ENCODE results near the gene CYP2W1.

DNA sequence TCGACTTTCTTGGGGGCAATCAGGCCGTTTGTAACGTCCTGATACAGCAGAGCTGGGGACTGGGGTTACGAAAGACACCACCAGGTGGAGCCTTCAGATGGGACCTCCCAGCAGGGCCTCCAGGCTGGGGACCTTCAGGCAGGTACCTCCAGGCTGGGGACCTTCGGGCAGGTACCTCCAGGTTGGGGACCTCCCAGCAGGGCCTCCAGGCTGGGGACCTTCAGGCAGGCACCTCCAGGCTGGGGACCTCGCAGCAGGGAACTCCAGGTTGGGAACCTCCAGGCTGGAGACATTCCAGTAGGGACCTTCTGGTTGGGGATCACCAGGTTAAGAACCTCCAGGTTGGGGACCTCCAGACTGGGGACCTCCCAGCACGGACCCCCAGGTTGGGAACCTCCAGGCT lies 37.9 kb downstream of the CYP2W1 start:
- TF ChIP-seq, protein P1, sequence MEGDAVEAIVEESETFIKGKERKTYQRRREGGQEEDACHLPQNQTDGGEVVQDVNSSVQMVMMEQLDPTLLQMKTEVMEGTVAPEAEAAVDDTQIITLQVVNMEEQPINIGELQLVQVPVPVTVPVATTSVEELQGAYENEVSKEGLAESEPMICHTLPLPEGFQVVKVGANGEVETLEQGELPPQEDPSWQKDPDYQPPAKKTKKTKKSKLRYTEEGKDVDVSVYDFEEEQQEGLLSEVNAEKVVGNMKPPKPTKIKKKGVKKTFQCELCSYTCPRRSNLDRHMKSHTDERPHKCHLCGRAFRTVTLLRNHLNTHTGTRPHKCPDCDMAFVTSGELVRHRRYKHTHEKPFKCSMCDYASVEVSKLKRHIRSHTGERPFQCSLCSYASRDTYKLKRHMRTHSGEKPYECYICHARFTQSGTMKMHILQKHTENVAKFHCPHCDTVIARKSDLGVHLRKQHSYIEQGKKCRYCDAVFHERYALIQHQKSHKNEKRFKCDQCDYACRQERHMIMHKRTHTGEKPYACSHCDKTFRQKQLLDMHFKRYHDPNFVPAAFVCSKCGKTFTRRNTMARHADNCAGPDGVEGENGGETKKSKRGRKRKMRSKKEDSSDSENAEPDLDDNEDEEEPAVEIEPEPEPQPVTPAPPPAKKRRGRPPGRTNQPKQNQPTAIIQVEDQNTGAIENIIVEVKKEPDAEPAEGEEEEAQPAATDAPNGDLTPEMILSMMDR (IDR thresholded peaks at IDR 0.05) = peak in 5 of 12 donors; percentile 10 to 32 (median 19)
- TF ChIP-seq POLR2A (IDR thresholded peaks at IDR 0.05) = no peak
